Measurements from ENCODE around the gene UBR4. TPM values are rescaled to one million over a fixed set of nuclear protein-coding genes. Genes with fewer than 3 reads are reported as not detected.

UBR4 gene
- total and polyA plus RNA-seq, 10 of the 15 experiments (the other 5 are each of a cell fraction or from before 2014, with no cell fraction given): 34.2 to 124 (median 56.2) TPM

GRCh38 chr1:19101244-19101643, 108.8 kb downstream of the UBR4 start:
- ATAC-seq (no peak), FAIRE-seq (no peak), DNase-seq (ENCODE audit: low read depth, low spot score) (no peak)
- 96% methylated on average over 8 of the region's 8 CpGs for WGBS (ENCODE audit: insufficient coverage, insufficient replicate concordance, low lambda C conversion rate, missing lambda C conversion rate)
- Histone ChIP-seq H3K27me3 (replicated peaks in 1 of 2; ENCODE audit: control insufficient read depth in 2 of 2, insufficient read depth in 2 of 2, low read length in 1 of 2) (no peaks in the 10 kb centered on the region), H3K27ac (ENCODE audit: control insufficient read depth, insufficient read depth) (no peak overlapping the region), H3K4me3 (no peak overlapping the region), H2AFZ (ENCODE audit: control insufficient read depth, low read depth, low read length) (no peak overlapping the region), H3K79me2 (ENCODE audit: control insufficient read depth, insufficient read depth, low read length) (no peaks in the 10 kb centered on the region), H4K20me1 (ENCODE audit: control insufficient read depth, insufficient read depth) (no peaks in the 10 kb centered on the region; the same call in 1 of the 2 replicates), H3K9ac (ENCODE audit: control insufficient read depth, insufficient read depth, low read length) (no peak overlapping the region), H3K36me3 (ENCODE audit: control insufficient read depth in 2 of 2, insufficient read depth in 2 of 2, low read length in 1 of 2) (peaks cover 25 to 70% of the 10 kb centered on the region in 2 experiments), H3K4me1 (ENCODE audit: control insufficient read depth, insufficient read depth, low read length) (no peaks in the 10 kb centered on the region), H3K9me3 (replicated peaks; ENCODE audit: control insufficient read depth, insufficient read depth, low read length) (no peaks in the 10 kb centered on the region), H3K4me2 (ENCODE audit: control insufficient read depth, insufficient read depth) (no peak overlapping the region)
- intact Hi-C loops (cut with micrococcal nuclease; ENCODE audit: unreplicated experiment): no loop called here
- no TSS peak for BruUV-seq (replicated peaks)
- TF ChIP-seq BACH1 (IDR thresholded peaks at IDR 0.05; ENCODE audit: borderline replicate concordance): no peak
- no peak for TF ChIP-seq SMAD5 (IDR thresholded peaks at IDR 0.05; ENCODE audit: low read depth)
- no peak for TF ChIP-seq BCLAF1 (IDR thresholded peaks at IDR 0.05)
- TF ChIP-seq SRF (IDR thresholded peaks at IDR 0.05; ENCODE audit: low read depth in 2 of 2, low read length in 2 of 2): no peak
- no peak for TF ChIP-seq RUNX3 (IDR thresholded peaks at IDR 0.05; ENCODE audit: low read length)
- TF ChIP-seq IKZF1 (conservative IDR thresholded peaks at IDR 0.05): no peak
- TF ChIP-seq TCF3 (IDR thresholded peaks at IDR 0.05; ENCODE audit: borderline replicate concordance, insufficient read depth, low read depth, low read length): no peak
- TF ChIP-seq SMAD1 (IDR thresholded peaks at IDR 0.05; ENCODE audit: low read depth, partially characterized antibody): no peak
- no peak for TF ChIP-seq POU2F2 (IDR thresholded peaks at IDR 0.05; ENCODE audit: borderline replicate concordance, low read depth, low read length)
- no peak for TF ChIP-seq CREB1 (IDR thresholded peaks at IDR 0.05; ENCODE audit: low read depth)
- no peak for TF ChIP-seq EED (IDR thresholded peaks at IDR 0.05; ENCODE audit: low read depth)
- TF ChIP-seq CBX3 (IDR thresholded peaks at IDR 0.05; ENCODE audit: borderline replicate concordance, low read depth): no peak
- TF ChIP-seq ZBTB4 (CRISPR knock-in tag; IDR thresholded peaks at IDR 0.05): no peak
- TF ChIP-seq DPF2 (IDR thresholded peaks at IDR 0.05): no peak
- no peak for TF ChIP-seq EZH2 (IDR thresholded peaks at IDR 0.05; ENCODE audit: borderline replicate concordance, control insufficient read depth, low read depth, low read length)
- no peak for TF ChIP-seq TCF12 (IDR thresholded peaks at IDR 0.05; ENCODE audit: low read depth, low read length)
- in situ Hi-C loops (cut with MboI): no loop called here
- SMC1A ChIA-PET (ENCODE audit: uncharacterized antibody, unreplicated experiment): interaction anchor here (1.3 kb wide), 1 partner anchor 140 kb away, joined by 5 read pairs; no protein-coding TSS in a partner anchor
- RAD21 ChIA-PET (ENCODE audit: unreplicated experiment): no interaction called here
- CTCF ChIA-PET: interaction anchor here (2.0 to 4.2 kb wide), 2 partner anchors 12 to 194 kb away, joined by 7 to 18 read pairs; no protein-coding TSS in a partner anchor
- POLR2A ChIA-PET: no interaction called here

All from GM12878 (cell line).